HG03432 (cell line): ENCODE results near the gene SYMPK.

ENCODE experiments used
- ATAC-seq: cut with Tn5 transposase; IDR thresholded peaks from one replicate; pipeline ENCODE4 v1.9.1; 2021; ENCODE audit warnings: mild to moderate bottlenecking, moderate library complexity; ENCODE audit not compliant: unreplicated experiment

Gene SYMPK

DNA sequence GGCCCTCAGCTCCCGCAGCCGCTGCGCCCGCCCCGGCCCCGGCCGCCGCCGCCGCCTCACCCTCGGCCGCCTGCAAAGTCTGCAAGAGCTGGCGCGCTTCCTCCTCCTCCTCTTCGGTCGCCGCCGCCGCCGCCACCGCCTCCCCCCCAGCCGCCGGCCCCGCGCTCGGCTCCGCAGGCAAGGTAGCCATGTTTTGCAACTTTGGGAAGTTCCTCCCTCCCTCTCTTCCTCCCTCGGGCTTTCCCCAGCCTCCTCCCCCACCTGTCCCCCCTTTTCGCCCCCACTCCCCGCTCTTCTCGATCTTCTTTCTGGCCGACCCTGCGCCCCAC, 94.3 kb downstream of the SYMPK start:
- ATAC-seq, result no peak

DNA sequence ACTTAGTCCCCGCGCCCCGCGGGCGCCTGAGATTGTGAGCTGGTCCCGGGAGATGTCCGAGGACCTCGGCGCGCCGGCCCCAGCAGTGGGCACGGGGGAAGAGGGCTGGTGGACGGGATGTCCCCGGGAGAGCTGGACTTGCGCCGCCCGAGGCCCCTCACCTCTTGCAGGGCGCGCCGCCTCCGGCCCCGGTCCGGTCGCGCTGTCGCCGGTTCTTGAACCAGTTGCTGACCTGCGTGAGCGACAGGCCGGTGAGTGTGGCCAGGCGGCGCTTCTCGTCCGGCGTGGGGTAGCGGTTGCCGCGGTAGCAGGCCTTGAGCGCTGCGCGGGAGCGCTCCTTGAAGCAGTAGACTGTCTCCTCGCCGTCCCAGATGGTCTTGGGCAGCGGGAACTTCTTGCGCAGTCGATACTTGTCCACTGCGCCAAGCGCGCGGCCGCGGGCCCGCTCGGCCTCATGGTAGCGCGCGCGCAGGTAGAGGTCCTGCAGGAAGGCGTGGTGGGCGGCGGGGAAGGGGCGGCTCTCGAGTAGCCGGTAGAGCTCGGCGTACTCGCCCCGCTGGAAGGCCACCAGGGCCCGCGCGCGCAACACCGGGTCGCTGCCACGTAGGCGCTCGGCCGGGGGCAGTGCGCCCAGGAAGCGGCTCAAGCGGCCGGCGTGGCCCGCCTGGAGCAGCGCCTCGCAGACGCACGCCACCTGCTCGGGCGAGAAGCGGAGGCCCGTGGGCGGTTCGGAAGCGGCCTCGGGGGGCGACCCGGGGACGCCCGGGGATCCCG, 94.9 kb downstream of the SYMPK start:
- no peak for ATAC-seq

DNA sequence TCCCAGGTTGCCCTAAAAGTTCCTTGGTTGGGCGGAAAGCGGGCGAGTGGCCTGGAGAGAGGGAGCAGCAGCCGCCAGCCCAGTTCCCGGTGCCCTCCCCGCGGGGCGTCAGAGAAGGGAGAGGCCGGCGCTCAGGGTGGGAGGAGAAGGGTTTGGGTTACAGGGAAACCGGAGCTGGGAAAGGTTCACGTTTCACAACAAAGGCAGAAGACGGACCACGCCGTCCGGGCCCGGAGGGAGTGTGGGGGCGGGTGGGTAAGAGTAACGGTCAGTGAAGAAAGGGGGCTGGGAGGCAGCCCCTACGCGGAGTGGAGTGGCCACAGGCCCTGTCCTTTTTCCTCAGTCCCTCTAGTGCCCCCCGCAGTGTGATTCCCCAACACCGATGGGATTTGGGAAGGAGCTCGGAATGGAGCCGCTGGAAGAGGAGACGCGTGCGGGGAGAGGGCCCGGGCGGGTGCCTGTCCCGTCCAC, 95.5 kb downstream of the SYMPK start:
- ATAC-seq, result no peak

DNA sequence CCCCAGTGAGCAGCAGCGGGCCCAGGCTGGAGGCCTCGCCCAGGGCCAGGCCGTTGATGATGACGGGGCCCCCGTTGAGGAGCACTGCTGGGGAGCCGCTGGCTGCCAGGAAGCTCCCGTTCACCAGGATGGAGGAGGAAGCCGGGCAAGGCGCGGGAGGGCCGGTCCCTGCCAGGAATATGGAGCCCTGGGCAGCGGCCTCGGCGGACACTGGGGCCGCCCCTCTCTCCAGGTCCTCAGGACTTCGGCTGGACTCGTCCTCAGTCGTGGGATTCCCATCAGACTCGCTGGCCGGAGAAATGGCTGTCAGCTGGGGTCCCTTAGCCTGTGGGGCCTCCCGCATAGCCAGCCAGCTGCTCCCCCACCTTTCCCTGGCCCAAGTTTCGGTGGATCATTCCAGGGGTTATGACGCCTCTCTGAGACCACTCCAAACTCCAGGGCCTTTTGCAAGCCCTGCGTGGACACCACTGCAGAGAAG, 96.0 kb downstream of the SYMPK start:
- ATAC-seq, result no peak

DNA sequence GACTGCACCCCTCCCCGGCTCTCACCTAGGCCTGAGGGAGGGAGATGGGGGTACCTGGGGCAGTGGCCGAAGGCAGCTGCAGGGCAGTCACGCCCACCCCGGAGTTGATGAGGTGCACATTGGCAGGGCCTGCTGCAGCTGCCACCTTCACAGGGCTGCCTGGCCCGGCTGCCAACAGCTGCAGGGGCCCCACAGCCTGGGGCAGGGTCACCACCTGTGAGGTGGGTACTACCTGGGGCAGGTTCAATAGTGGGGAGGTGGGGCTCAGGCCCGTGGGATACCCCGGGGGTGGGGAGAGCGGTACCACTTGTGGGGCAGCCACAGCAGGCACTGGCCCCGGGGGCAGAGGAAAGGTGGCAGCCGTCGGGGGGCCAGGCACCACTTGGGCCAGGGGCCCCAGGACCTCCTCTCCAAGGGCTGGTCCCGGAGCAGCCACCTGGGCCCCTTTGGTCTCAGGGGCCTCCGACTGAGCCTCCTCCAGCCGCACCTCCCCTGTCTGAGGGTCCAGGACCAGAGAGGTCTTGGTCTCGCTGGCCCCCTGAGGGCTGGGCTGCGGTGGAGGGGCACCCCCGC, 96.6 kb downstream of the SYMPK start:
- no peak for ATAC-seq

DNA sequence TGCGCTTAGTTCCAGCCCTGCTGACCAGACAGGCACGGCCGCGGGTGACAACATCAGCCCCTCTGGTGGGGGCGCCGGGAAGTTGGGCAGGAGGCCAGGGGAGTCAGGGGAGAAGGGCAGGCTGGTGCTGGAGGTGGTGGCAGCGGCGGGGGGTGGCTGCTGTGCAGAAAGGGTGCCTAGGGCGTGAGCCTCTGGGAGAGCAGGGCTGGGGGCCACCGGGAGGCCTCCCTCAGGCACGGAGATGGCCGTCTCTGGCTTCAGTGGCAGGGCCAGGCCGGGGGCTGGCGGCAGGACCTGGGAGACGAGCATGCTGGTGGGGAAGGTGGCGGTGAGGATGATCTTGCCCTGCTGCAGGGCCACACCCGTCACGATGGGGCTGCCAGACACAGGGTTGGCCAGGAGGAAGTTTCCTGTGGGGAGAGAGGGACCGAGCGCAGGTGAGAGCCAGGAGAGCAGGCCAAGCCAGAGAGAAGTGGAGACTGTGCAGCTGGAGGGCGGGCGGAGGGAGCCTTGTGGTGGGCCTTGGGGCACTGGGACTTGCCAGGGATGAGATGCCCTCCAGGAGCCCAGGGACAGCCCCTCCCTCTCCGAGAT, 97.1 kb downstream of the SYMPK start:
- ATAC-seq, result no peak
